Measurements from ENCODE around the gene EIF4E3. TPM values are rescaled to one million over a fixed set of nuclear protein-coding genes. Genes with fewer than 3 reads are reported as not detected.
A peak's percentile ranks its signal among the peaks of the same experiment; 100 is the strongest.

EIF4E3 gene
- total RNA-seq, 1 donor = 21.1 TPM

DNA sequence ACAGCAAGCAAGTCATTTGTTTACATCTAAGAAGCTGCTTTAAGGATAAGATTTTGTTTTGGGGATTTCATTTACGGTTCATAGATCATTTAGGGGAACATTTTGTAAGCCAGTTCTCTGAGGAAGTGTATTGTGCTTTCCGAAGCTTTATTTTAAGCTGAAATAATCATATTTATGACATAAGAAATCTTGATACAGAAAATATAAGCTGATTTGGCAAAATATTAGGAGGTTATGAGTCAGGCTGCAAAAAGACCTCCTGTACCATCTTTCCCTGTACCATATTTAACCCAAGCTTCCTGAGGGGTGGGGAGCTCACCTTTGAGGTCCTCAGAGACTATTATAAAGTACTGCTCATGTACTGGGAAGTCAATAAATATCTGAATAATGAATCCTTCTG lies 8.1 kb upstream of the EIF4E3 start:
- Histone ChIP-seq H3K4me3 (ENCODE audit: low read length) (no peak overlapping the region), H3K4me1 (ENCODE audit: insufficient read depth, low read length) (peaks cover 22% of the 10 kb centered on the region), H3K27me3 (ENCODE audit: insufficient read depth, low read length) (no peaks in the 10 kb centered on the region), H3K9me3 (ENCODE audit: low read depth, low read length) (no peaks in the 10 kb centered on the region)

DNA sequence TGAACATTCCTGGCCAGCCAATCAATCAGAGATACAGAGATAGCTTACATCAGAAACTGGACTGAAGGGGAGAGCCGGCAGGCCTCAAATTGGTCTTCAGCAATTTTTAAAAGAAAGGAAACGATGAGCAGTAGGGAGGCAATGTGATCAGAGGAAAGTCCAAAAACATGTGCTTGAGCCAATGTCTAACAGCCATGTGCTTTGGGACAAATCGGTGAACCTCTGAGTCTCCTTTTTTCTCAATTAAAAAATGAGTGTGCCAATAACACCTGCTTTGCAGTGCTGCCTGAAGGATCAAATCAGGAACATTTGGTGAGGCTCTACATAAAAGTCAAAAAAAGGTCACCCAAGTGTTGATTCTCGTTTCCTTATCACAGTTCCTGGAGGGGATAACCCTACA lies 7.4 kb upstream of the EIF4E3 start:
- H3K4me1 ChIP-seq (ENCODE audit: insufficient read depth, low read length) = peaks cover 24% of the 10 kb centered on the region
- no peak overlapping the region for H3K4me3 ChIP-seq (ENCODE audit: low read length)
- H3K27me3 ChIP-seq (ENCODE audit: insufficient read depth, low read length) = no peaks in the 10 kb centered on the region
- H3K9me3 ChIP-seq (ENCODE audit: low read depth, low read length) = no peaks in the 10 kb centered on the region

DNA sequence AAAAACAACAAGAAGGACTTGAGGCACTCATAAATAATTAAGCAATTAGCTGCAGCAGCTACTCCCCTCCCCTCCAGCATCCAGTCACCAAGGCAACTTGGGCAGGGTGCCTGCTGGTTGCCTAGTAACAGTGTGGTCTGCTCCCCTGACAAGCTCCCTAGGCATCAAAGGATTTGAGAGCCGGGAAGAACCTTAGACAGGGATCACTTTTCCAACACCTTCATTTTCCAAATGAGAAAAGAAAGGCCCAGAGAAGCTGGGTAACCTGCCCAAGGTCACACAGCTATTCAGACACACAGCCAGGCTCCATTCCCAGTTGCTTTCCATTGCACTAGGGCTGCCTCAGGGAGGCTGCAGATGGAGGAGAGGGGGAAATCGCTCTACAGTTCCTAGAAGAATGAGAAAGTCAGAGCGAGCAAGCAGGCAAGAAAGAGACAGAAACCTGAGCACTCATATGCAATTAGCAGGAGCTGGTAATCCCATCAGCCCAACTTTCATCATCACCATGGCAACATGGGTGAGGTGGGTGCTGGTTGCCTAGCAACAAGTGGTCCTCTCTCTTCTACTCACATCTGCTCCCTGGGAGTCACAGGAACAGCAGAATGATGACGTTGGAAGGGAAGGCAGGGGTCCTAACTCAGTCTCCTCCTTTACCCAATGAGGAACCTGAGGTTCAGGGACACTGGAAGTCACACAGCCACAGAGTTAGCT lies 3.6 kb upstream of the EIF4E3 start:
- no peaks in the 10 kb centered on the region for H3K9me3 ChIP-seq (ENCODE audit: low read depth, low read length)
- H3K27me3 ChIP-seq (ENCODE audit: insufficient read depth, low read length) = no peaks in the 10 kb centered on the region
- peaks cover 47% of the 10 kb centered on the region for H3K4me1 ChIP-seq (ENCODE audit: insufficient read depth, low read length)
- no peak overlapping the region for H3K4me3 ChIP-seq (ENCODE audit: low read length)

DNA sequence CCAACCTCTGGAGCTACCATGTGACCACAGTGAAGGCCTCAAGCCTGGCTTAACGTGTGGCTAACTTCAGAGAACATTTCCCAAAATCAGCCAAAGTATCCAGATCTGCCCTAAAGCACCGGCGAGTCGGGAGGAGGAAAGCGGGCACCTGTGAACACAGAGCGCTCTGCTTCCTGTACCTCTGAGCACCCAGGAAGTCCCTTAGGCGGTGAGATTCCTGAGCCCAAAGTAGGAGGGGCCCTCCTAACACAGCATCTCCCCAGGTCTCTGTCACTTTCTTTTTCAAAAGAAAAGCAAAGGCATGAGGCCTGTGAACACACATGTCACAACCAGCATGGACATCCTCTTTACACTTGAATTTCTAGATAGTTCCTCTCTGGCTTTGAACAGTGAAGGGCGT lies 944 bp upstream of the EIF4E3 start:
- H3K4me1 ChIP-seq (ENCODE audit: insufficient read depth, low read length) = peaks cover 71% of the 10 kb centered on the region
- no peaks in the 10 kb centered on the region for H3K27me3 ChIP-seq (ENCODE audit: insufficient read depth, low read length)
- H3K9me3 ChIP-seq (ENCODE audit: low read depth, low read length) = no peaks in the 10 kb centered on the region
- H3K4me3 ChIP-seq (ENCODE audit: low read length) = peak overlapping the region; percentile 57

DNA sequence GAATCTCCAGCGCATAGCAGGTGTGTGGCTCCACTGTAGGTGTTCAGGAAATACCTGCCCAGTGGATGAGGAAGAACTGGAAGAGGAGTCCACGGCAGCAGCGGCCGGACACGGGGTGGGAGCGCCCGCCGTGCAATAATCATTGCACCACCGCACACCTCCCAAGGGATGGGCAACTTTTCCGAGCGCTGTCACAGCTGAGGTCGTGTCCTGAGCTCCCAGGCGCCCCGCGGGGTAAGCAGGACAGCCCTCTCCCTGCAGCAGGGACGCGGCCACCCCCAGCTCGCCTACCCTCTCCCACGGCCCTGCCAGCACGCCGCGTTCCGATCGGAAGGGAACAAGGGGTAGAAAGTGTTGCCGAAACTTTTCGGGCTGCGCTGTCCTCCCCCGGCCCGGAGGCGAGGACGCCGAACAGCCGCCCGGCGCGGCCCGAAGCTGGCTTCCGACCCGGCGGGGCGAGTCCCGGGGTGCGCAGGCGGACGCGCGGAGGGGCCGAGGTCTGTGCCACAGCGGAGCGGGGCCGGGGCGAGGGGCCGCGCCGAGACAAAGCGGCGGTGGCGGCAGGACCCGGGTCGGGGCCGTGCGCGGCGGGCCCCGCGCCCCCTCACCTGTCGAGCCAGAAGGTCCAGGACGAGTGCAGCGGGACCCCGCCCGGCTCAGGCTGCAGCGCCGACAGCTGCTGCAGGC lies 475 bp downstream of the EIF4E3 start:
- Histone ChIP-seq H3K4me1 (ENCODE audit: insufficient read depth, low read length) (peaks cover 76% of the 10 kb centered on the region), H3K27me3 (ENCODE audit: insufficient read depth, low read length) (no peaks in the 10 kb centered on the region), H3K9me3 (ENCODE audit: low read depth, low read length) (no peaks in the 10 kb centered on the region), H3K4me3 (ENCODE audit: low read length) (peak overlapping the region; percentile 66)

DNA sequence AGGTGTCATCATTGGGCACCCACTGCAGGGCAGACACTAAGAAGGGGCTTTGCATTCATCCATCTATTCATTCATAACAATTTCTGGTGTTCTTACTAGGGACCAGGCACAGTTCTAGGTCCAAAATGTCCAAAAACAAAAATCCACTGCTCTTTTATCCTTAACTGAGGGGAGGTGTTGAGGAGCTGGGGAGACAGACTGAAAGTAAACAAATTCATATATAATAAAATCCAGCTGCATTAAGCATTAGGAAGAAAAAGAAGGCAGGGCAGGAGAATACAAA lies 1.1 kb downstream of the EIF4E3 start:
- Histone ChIP-seq H3K27me3 (ENCODE audit: insufficient read depth, low read length) (no peaks in the 10 kb centered on the region), H3K9me3 (ENCODE audit: low read depth, low read length) (no peaks in the 10 kb centered on the region), H3K4me1 (ENCODE audit: insufficient read depth, low read length) (peaks cover 76% of the 10 kb centered on the region), H3K4me3 (ENCODE audit: low read length) (peak overlapping the region; percentile 66)

DNA sequence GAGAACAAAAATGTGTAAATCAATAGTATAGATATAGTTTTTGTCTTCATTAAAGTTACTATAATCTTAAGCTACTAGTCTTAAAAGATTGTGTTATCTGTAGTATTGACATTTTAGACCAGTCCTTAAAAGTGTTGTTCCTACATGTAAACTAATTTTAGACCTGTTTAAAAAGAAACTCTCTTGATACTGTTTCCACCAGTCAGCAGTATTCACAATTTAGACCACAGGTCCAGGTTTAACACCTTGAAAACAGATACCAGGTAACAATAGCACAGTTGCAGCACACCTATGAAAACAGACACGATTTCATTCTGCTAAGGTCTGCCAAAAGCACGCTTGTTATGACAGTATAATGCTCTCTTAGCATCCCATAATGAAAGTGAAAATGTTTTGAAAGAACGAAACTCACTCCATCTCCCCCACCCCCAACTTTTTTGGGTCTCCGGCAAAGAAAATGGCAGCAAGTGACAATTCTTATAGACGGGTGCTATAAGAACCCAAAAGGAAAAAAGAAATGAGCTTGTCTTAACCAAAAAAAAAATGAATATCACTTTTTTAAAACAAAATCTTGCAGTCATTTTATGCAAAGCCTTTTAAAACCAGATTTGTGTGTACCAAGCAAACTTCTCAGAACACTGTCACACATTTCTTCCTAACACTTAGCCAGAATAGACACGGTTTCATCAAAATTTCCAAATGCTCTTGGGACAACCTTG lies 1.6 kb downstream of the EIF4E3 start:
- Histone ChIP-seq H3K4me1 (ENCODE audit: insufficient read depth, low read length) (peaks cover 76% of the 10 kb centered on the region), H3K9me3 (ENCODE audit: low read depth, low read length) (no peaks in the 10 kb centered on the region), H3K4me3 (ENCODE audit: low read length) (peak overlapping the region; percentile 66), H3K27me3 (ENCODE audit: insufficient read depth, low read length) (no peaks in the 10 kb centered on the region)

DNA sequence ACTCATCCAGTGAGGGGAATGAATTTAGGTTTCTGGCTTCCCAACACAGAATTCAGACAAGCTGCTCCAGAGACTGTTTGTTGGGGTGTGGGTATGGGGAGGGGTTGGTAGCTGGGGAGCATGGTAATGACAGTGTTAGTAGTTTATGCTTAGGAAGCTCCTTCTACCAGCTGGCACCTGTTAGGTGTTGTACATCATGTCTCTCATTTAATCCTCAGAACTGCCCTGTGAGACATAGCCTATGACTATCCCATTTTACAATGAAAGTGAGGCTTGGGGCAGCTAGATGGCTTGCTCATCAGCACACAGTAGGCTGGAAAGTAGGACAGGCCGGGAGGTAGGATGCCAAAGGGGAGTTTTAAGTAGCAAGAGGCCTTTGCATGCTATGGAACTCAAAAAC lies 2.5 kb downstream of the EIF4E3 start:
- Histone ChIP-seq H3K4me1 (ENCODE audit: insufficient read depth, low read length) (peaks cover 77% of the 10 kb centered on the region), H3K9me3 (ENCODE audit: low read depth, low read length) (no peaks in the 10 kb centered on the region), H3K27me3 (ENCODE audit: insufficient read depth, low read length) (no peaks in the 10 kb centered on the region), H3K4me3 (ENCODE audit: low read length) (no peak overlapping the region)

DNA sequence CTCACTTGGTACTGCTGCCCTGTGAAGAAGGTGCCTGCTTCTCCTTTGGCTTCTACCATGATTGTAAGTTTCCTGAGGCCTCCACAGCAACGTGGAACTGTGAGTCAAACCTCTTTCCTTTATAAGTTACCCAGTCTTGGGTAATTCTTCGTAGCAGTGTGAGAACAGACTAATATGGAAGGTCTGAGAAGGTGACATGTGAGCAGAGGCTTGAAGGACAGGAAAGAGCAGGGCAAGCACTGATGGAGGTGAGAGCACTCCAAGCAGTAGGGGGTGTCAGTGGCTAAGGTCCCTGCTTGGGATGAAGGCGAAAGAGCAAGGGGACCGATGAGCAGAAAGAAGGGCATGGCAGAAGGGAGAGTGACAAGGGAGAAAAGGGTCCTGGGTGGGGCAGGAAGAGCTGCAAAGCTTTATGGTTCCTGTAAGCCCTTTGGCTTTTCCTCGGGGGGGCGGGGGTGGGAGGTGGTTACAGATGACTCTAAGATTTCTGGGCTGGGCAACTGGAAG lies 3.5 kb downstream of the EIF4E3 start:
- H3K4me1 ChIP-seq (ENCODE audit: insufficient read depth, low read length) = peaks cover 83% of the 10 kb centered on the region
- H3K9me3 ChIP-seq (ENCODE audit: low read depth, low read length) = no peaks in the 10 kb centered on the region
- H3K27me3 ChIP-seq (ENCODE audit: insufficient read depth, low read length) = no peaks in the 10 kb centered on the region
- no peak overlapping the region for H3K4me3 ChIP-seq (ENCODE audit: low read length)

DNA sequence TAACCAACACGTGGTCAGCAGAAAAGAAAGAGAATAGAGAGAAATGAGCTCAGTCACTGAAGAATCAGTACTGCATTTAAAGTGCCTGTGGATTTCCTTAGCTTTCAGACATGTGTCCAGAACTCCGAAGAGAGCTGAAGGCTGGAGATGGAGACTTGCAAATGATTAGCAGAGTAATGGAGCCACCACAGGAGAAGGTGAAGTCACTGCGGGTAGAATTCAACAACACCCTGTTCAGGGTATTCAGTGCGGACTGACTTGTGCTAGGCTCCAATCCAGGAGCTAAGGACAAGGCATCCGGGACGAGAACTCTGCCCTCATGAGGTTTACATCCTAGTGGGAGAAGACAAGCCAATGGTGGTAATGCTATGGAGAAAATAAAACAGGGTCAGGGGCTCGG lies 4.2 kb downstream of the EIF4E3 start:
- peaks cover 81% of the 10 kb centered on the region for H3K4me1 ChIP-seq (ENCODE audit: insufficient read depth, low read length)
- no peaks in the 10 kb centered on the region for H3K27me3 ChIP-seq (ENCODE audit: insufficient read depth, low read length)
- H3K9me3 ChIP-seq (ENCODE audit: low read depth, low read length) = no peaks in the 10 kb centered on the region
- H3K4me3 ChIP-seq (ENCODE audit: low read length) = no peak overlapping the region

DNA sequence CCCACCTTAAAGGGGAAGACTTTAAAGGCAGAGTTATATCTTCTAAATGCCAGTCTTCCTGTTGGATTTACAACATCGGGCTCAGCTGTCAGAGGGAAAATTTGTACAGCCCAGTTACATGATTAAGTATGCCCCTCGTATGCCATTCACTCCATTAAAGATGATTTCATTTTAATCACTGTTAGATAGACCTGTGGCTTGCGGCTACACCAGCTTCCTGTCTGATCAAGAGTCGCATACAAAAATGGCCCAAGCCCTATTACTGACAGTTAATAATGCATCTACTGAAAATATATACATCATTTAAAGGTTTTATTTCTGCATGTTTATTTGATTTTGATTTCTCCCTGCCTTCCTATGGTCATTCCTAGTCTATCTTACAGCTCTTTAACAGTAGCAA lies 7.1 kb downstream of the EIF4E3 start:
- peaks cover 72% of the 10 kb centered on the region for H3K4me1 ChIP-seq (ENCODE audit: insufficient read depth, low read length)
- no peaks in the 10 kb centered on the region for H3K27me3 ChIP-seq (ENCODE audit: insufficient read depth, low read length)
- no peaks in the 10 kb centered on the region for H3K9me3 ChIP-seq (ENCODE audit: low read depth, low read length)
- no peak overlapping the region for H3K4me3 ChIP-seq (ENCODE audit: low read length)

DNA sequence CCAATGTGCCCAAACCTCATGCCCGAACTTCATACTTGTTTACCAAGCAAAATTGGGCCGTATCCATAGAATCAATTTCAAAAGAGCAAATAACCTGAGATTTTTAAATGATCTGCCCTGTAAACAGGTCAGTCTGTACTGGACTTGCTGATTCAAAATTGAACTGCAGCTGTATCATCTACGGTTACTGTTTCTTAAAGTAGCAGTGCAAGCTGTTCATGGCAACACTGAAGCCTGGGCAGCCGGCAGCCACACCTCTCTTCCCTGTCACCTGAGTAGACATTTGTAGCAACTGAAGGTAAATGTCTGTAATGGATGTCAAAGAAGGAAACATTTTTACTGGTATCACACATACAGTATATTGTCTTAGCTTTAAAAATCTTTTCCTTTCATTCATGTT lies 10.6 kb downstream of the EIF4E3 start:
- Histone ChIP-seq H3K9me3 (ENCODE audit: low read depth, low read length) (no peaks in the 10 kb centered on the region), H3K4me3 (ENCODE audit: low read length) (no peak overlapping the region), H3K27me3 (ENCODE audit: insufficient read depth, low read length) (no peaks in the 10 kb centered on the region), H3K4me1 (ENCODE audit: insufficient read depth, low read length) (peaks cover 63% of the 10 kb centered on the region)

DNA sequence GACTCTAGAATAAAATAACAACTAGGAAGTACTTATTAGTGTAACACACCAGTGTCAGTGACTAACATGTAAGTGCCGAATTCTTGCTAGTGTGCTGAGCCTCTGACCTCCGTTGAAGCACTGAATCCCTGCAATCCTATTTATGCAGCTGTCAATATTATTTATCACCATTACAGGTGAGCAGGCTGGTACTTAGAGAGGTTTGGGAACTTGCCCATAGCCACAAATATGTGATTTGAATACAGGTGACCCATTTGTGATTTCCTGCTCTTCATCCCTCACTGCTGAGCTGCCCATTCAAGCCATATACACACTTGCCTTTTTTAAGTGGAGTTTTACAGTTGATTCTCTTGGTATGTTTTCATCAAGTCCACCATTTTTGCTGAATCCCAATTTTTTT lies 12.2 kb downstream of the EIF4E3 start:
- no peaks in the 10 kb centered on the region for H3K27me3 ChIP-seq (ENCODE audit: insufficient read depth, low read length)
- no peak overlapping the region for H3K4me3 ChIP-seq (ENCODE audit: low read length)
- H3K4me1 ChIP-seq (ENCODE audit: insufficient read depth, low read length) = peaks cover 63% of the 10 kb centered on the region
- H3K9me3 ChIP-seq (ENCODE audit: low read depth, low read length) = no peaks in the 10 kb centered on the region

DNA sequence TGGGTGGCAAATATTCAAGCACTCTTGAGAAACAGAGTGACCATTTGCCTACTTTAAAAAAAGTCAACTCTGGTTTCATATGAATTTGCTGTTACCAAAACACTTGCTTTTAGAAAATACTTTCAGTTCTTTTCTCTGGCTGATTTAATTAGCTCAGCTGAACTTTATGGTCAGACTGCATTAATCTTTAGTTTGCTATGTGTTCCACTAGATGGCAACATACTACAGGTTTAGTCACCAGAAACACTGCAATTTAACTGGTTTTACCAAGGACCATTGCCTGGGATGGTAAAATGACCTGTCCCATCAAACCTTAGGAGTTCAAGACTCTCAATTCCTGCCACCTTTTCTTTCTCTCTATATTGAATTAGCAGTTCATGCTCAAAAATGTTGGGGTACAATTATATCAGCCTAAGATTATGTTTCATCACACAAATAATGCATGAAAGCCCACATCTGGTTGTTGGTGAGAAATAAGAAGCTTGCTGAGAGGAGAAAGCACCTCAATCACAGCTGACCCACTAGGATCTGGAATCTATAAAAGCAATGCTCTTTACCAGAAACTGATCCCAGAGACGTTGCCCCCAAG lies 14.2 kb downstream of the EIF4E3 start:
- no peaks in the 10 kb centered on the region for H3K9me3 ChIP-seq (ENCODE audit: low read depth, low read length)
- peaks cover 53% of the 10 kb centered on the region for H3K4me1 ChIP-seq (ENCODE audit: insufficient read depth, low read length)
- H3K27me3 ChIP-seq (ENCODE audit: insufficient read depth, low read length) = no peaks in the 10 kb centered on the region
- no peak overlapping the region for H3K4me3 ChIP-seq (ENCODE audit: low read length)

DNA sequence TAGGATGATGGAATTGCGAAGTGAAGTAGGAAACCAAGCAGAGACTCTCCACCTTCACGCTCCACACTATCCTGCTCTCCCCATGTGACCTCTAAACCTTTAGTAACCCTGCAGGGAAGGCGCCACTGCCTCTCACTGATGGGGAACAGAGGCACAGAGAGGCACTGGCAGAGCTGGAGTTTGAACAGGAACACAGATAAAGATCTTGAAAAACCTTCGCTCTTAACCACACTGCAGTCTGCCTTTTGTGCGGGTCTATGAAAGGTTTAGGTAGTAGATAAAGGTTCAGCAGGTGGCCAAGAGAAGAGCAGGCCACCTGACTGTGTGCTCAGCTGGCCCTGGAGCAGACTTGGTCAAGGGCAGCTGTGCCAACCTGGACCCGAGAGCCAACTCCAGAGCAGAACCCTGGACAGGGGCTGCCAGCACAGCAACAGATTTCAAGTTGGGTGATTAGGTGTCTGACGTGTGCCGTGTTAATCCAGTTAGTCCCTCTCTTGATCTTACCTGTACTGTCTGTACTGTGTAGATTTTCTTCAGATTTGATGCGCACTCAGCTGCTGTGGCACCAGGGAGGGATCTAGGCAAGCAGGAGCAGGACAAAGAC lies 15.2 kb downstream of the EIF4E3 start:
- Histone ChIP-seq H3K27me3 (ENCODE audit: insufficient read depth, low read length) (no peaks in the 10 kb centered on the region), H3K4me3 (ENCODE audit: low read length) (no peak overlapping the region), H3K9me3 (ENCODE audit: low read depth, low read length) (no peaks in the 10 kb centered on the region), H3K4me1 (ENCODE audit: insufficient read depth, low read length) (peaks cover 57% of the 10 kb centered on the region)

Measured in mononuclear cell (primary cell).